ENCODE data around the gene SCAP. TPM values are rescaled to one million over a fixed set of nuclear protein-coding genes. Genes with fewer than 3 reads are reported as not detected.

The SCAP gene
- polyA plus RNA-seq, 1 experiment: 30.2 TPM

DNA sequence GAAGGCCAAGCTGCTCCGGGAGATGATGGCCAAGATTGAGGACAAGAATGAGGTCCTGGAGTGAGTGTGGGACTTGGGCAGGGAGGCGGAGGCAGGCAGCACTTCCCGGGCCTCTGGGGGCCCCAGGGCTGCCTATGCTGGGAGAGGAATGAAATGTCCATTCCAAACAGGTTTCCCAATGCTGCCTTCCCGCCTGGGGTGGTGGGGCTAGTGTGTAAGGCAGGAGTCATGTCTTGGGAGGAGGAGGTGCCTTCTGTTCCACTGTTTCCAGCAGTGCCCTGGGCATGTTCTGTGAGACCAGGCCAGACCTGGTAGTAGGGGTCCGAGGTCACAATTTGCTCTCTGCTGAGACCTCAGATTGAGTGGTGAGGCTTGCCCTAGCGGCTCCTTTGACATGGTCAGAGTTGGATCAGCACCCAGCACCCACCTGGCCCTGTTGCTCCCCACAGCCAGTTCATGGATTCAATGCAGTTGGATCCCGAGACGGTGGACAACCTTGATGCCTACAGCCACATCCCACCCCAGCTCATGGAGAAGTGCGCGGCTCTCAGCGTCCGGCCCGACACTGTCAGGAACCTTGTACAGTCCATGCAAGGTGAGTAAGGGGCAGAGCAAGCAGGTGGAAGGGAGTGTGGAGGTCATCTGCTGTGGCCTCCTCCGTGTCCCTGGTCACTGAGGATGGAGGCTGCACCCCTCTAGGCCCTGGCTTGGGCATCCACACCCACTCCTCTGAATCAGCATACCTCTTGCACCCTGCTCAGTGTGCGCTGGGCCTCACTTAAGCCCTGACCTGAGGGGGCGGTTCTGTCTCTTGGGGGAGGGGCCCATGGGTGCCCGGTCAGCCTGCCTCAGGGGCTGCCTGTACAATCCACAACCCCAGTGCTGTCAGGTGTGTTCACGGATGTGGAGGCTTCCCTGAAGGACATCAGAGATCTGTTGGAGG lies 67.6 kb downstream of the SCAP start:
- no peaks in the 10 kb centered on the region for H3K27me3 ChIP-seq (ENCODE audit: control insufficient read depth, insufficient read depth, low read length)
- ChIA-PET POLR2A (no interaction called here), CTCF (interaction anchor here (1.0 to 7.2 kb wide), 3 partner anchors 13 to 68 kb away, joined by 3 to 44 read pairs (median 6); partner anchors contain the start of gene SCAP)
- TF ChIP-seq, protein P1, sequence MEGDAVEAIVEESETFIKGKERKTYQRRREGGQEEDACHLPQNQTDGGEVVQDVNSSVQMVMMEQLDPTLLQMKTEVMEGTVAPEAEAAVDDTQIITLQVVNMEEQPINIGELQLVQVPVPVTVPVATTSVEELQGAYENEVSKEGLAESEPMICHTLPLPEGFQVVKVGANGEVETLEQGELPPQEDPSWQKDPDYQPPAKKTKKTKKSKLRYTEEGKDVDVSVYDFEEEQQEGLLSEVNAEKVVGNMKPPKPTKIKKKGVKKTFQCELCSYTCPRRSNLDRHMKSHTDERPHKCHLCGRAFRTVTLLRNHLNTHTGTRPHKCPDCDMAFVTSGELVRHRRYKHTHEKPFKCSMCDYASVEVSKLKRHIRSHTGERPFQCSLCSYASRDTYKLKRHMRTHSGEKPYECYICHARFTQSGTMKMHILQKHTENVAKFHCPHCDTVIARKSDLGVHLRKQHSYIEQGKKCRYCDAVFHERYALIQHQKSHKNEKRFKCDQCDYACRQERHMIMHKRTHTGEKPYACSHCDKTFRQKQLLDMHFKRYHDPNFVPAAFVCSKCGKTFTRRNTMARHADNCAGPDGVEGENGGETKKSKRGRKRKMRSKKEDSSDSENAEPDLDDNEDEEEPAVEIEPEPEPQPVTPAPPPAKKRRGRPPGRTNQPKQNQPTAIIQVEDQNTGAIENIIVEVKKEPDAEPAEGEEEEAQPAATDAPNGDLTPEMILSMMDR (IDR thresholded peaks at IDR 0.05; ENCODE audit: insufficient read depth, low read depth, low read length): no peak
- H3K36me3 ChIP-seq (ENCODE audit: control insufficient read depth, insufficient read depth, low read length): peaks cover 51% of the 10 kb centered on the region
- no peak overlapping the region for H3K4me3 ChIP-seq (ENCODE audit: low read depth, low read length)
- DNase-seq (ENCODE audit: low read depth): no peak

DNA sequence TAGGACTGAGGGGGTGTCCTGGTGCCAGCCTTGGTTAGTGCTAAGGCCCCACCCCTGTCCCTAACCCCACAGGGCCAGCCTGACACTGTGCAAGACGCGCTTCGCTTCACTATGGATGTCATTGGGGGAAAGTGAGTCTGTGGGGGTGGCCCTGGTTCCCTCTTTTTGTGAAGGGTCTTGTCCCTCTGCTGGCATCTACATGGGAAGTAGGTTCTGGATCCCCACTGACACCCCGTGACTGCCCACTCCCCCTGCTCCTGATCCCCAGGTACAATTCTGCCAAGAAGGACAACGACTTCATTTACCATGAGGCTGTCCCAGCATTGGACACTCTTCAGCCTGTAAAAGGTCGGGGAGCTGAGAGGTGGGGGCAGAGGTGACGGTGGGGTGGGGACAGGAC lies 68.5 kb downstream of the SCAP start:
- H3K36me3 ChIP-seq (ENCODE audit: control insufficient read depth, insufficient read depth, low read length): peaks cover 44% of the 10 kb centered on the region
- no peak for DNase-seq (ENCODE audit: low read depth)
- TF ChIP-seq, protein P1 (IDR thresholded peaks at IDR 0.05; ENCODE audit: insufficient read depth, low read depth, low read length): no peak
- POLR2A ChIA-PET: no interaction called here
- CTCF ChIA-PET: interaction anchor here (7.2 kb wide), 1 partner anchor 13 kb away, joined by 44 read pairs; no protein-coding TSS in a partner anchor
- no peaks in the 10 kb centered on the region for H3K27me3 ChIP-seq (ENCODE audit: control insufficient read depth, insufficient read depth, low read length)
- no peak overlapping the region for H3K4me3 ChIP-seq (ENCODE audit: low read depth, low read length)

DNA sequence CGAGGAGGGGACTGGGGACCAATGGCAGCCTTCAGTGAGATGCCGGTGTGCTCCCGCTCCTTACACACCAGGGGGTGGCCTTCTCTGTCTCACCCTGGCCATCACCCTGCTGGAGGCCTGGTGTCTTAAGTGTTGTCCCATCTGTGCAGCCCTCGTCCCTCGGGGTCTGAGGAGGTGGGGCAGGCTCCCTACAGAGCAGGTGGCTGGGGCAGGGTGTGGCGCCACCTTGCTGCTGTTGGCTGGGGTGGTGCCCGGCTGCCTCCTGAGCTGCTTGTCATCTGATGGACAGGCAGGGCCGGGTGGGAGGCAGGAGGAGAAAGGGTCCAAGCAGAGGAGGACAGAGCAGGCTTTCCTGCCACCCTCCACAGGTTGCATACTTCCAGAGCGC lies 69.0 kb downstream of the SCAP start:
- TF ChIP-seq, protein P1 (IDR thresholded peaks at IDR 0.05; ENCODE audit: insufficient read depth, low read depth, low read length): no peak
- DNase-seq (ENCODE audit: low read depth): no peak
- Histone ChIP-seq H3K27me3 (ENCODE audit: control insufficient read depth, insufficient read depth, low read length) (no peaks in the 10 kb centered on the region), H3K4me3 (ENCODE audit: low read depth, low read length) (no peak overlapping the region), H3K36me3 (ENCODE audit: control insufficient read depth, insufficient read depth, low read length) (peaks cover 39% of the 10 kb centered on the region)
- CTCF ChIA-PET: interaction anchor here (7.2 kb wide), 1 partner anchor 14 kb away, joined by 44 read pairs; no protein-coding TSS in a partner anchor
- POLR2A ChIA-PET: no interaction called here

DNA sequence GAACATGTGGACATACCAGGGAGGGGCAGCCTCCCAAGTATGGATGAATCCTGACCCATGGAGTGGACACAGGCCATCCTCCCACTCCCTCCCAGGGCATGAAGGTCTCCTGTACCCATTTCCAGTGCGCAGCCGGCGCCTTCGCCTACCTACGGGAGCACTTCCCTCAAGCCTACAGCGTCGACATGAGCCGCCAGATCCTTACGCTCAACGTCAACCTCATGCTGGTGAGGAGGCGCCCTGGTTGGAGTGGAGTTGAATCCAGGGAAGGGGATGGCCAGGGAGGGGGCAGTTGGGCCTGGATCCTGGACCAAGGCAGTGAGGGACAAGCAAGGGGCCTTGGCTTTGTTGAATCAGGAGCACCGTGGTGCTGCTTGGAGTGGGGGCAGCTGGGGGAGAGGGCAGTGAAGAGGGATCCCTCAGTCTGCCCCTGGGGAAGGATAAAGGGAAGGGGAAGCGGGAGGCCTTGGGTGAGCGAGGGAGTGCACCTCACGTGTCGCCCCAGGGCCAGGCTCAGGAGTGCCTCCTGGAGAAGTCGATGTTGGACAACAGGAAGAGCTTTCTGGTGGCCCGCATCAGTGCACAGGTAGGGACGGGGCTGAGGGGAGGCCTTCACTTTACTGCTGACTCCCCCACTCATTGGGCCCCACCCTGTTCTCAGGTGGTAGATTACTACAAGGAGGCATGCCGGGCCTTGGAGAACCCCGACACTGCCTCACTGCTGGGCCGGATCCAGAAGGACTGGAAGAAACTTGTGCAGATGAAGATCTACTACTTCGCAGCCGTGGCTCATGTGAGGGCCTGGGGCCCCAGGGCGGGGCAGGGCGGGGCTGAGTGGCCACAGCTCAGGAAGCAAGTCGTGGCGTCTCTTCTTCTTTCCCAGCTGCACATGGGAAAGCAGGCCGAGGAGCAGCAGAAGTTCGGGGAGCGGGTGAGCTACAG lies 69.7 kb downstream of the SCAP start:
- POLR2A ChIA-PET: no interaction called here
- DNase-seq (ENCODE audit: low read depth): no peak
- CTCF ChIA-PET: interaction anchor here (1.5 to 7.2 kb wide), 2 partner anchors 8 to 15 kb away, joined by 7 to 44 read pairs; no protein-coding TSS in a partner anchor
- TF ChIP-seq, protein P1 (IDR thresholded peaks at IDR 0.05; ENCODE audit: insufficient read depth, low read depth, low read length): no peak
- H3K4me3 ChIP-seq (ENCODE audit: low read depth, low read length): no peak overlapping the region
- peaks cover 35% of the 10 kb centered on the region for H3K36me3 ChIP-seq (ENCODE audit: control insufficient read depth, insufficient read depth, low read length)
- H3K27me3 ChIP-seq (ENCODE audit: control insufficient read depth, insufficient read depth, low read length): no peaks in the 10 kb centered on the region
